ENCODE data around the gene LMF1. TPM values are rescaled to one million over a fixed set of nuclear protein-coding genes. Genes with fewer than 3 reads are reported as not detected.

The LMF1 gene
- total RNA-seq, 1 donor from 2014 or later: 16.0 TPM

- Mint-ChIP-seq H3K36me3 (ENCODE audit: low read depth) (peaks cover 4% of the 10 kb centered on the region), H3K9me3 (no peaks in the 10 kb centered on the region), H3K4me1 (peaks cover 8% of the 10 kb centered on the region), H3K27me3 (ENCODE audit: low read depth) (no peaks in the 10 kb centered on the region), H3K4me3 (no peak overlapping the region), H3K27ac (ENCODE audit: unreplicated experiment) (no peak overlapping the region)
- TF ChIP-seq, protein P1, sequence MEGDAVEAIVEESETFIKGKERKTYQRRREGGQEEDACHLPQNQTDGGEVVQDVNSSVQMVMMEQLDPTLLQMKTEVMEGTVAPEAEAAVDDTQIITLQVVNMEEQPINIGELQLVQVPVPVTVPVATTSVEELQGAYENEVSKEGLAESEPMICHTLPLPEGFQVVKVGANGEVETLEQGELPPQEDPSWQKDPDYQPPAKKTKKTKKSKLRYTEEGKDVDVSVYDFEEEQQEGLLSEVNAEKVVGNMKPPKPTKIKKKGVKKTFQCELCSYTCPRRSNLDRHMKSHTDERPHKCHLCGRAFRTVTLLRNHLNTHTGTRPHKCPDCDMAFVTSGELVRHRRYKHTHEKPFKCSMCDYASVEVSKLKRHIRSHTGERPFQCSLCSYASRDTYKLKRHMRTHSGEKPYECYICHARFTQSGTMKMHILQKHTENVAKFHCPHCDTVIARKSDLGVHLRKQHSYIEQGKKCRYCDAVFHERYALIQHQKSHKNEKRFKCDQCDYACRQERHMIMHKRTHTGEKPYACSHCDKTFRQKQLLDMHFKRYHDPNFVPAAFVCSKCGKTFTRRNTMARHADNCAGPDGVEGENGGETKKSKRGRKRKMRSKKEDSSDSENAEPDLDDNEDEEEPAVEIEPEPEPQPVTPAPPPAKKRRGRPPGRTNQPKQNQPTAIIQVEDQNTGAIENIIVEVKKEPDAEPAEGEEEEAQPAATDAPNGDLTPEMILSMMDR (conservative IDR thresholded peaks at IDR 0.05): no peak
- no peak for DNase-seq (ENCODE audit: low read depth, low spot score)
These were observed 127.0 kb downstream of the LMF1 start for GRCh38 chr16:843771-844170.

GRCh38 chr16:842711-843560 is 127.8 kb downstream of the LMF1 start:
- DNase-seq (ENCODE audit: low read depth, low spot score): no peak
- TF ChIP-seq, protein P1 (conservative IDR thresholded peaks at IDR 0.05): no peak
- Mint-ChIP-seq H3K27me3 (ENCODE audit: low read depth) (no peaks in the 10 kb centered on the region), H3K9me3 (no peaks in the 10 kb centered on the region), H3K4me1 (peaks cover 8% of the 10 kb centered on the region), H3K36me3 (ENCODE audit: low read depth) (peaks cover 4% of the 10 kb centered on the region), H3K4me3 (no peak overlapping the region), H3K27ac (ENCODE audit: unreplicated experiment) (no peak overlapping the region)

- TF ChIP-seq, protein P1 (conservative IDR thresholded peaks at IDR 0.05): no peak
- H3K4me3 Mint-ChIP-seq: no peak overlapping the region
- no peak for DNase-seq (ENCODE audit: low read depth, low spot score)
- H3K27ac Mint-ChIP-seq (ENCODE audit: unreplicated experiment): peak overlapping the region; percentile 86
- H3K4me1 Mint-ChIP-seq: peaks cover 8% of the 10 kb centered on the region
- no peaks in the 10 kb centered on the region for H3K27me3 Mint-ChIP-seq (ENCODE audit: low read depth)
- peaks cover 4% of the 10 kb centered on the region for H3K36me3 Mint-ChIP-seq (ENCODE audit: low read depth)
- H3K9me3 Mint-ChIP-seq: no peaks in the 10 kb centered on the region
These were observed 128.7 kb downstream of the LMF1 start for GRCh38 chr16:842061-842476.

DNA sequence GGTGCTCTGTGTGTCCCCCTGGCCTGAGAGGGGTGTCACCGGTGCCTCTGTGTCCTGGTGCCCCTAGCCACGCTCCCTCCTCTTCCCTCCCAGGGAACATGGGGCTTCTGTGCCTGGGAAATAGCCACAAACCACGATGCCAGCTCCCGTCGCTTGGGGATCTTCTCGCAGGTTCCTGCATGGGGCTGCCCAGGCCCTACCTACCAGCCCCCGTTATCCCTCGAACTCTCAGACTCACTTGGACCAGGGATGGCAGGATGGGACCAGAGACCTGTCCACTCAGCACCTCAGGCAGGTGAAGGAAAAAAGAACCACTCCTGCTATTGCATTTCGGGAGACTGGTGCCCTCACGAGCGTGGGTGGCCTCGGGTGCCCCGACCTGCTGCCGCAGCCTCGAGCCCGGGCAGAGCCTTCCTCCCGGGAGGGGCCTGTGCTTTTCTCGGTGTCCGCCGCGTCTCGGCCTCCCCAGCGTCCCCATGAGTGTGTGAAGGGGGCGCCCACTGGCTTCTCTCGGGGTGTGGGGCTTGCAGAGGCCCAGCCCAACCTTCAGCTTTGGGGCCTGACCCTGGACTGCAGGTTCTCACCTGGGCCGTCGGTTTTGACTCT is 129.2 kb downstream of the LMF1 start:
- Mint-ChIP-seq H3K4me1 (peaks cover 8% of the 10 kb centered on the region), H3K27me3 (ENCODE audit: low read depth) (no peaks in the 10 kb centered on the region), H3K9me3 (no peaks in the 10 kb centered on the region), H3K27ac (ENCODE audit: unreplicated experiment) (no peak overlapping the region), H3K36me3 (ENCODE audit: low read depth) (peaks cover 4% of the 10 kb centered on the region), H3K4me3 (no peak overlapping the region)
- TF ChIP-seq, protein P1 (conservative IDR thresholded peaks at IDR 0.05): no peak
- no peak for DNase-seq (ENCODE audit: low read depth, low spot score)

GRCh38 chr16:840561-841454 is 130.0 kb downstream of the LMF1 start:
- Mint-ChIP-seq H3K36me3 (ENCODE audit: low read depth) (peaks cover 7% of the 10 kb centered on the region), H3K4me1 (peaks cover 8% of the 10 kb centered on the region)
- no peak for DNase-seq (ENCODE audit: low read depth, low spot score)

More at GRCh38 chr16:840561-841454, 130.0 kb downstream of the LMF1 start:
- TF ChIP-seq, protein P1 (conservative IDR thresholded peaks at IDR 0.05): no peak
- Mint-ChIP-seq H3K4me3 (no peak overlapping the region), H3K27me3 (ENCODE audit: low read depth) (no peaks in the 10 kb centered on the region), H3K9me3 (peaks cover 3% of the 10 kb centered on the region), H3K27ac (ENCODE audit: unreplicated experiment) (no peak overlapping the region)
